Neural crest cell (in vitro differentiated cells): ENCODE results near the gene PWWP2B. TPM values are rescaled to one million over a fixed set of nuclear protein-coding genes. Genes with fewer than 3 reads are reported as not detected.

Experiments used
- DNase-seq: peaks from one replicate; pipeline ENCODE4 v3.0.0; 2021; ENCODE audit warnings: low read depth, mixed read lengths, low spot score
- H3K27ac Mint-ChIP-seq: one replicate; pipeline ENCODE4 v1.8.0; 2021; ENCODE audit warnings: mild to moderate bottlenecking, mixed read lengths; ENCODE audit not compliant: unreplicated experiment
- H3K27me3 Mint-ChIP-seq: 2 replicates; pipeline ENCODE4 v1.8.0; 2021; ENCODE audit warnings: low read depth, mild to moderate bottlenecking, mixed read lengths
- H3K36me3 Mint-ChIP-seq: 2 replicates; pipeline ENCODE4 v1.8.0; 2021; ENCODE audit warnings: low read depth, mild to moderate bottlenecking, mixed read lengths
- H3K4me1 Mint-ChIP-seq: 2 replicates; pipeline ENCODE4 v1.8.0; 2021; ENCODE audit warnings: mixed read lengths
- H3K4me3 Mint-ChIP-seq: one replicate; pipeline ENCODE4 v1.8.0; 2021; ENCODE audit warnings: mild to moderate bottlenecking, mixed read lengths
- H3K9me3 Mint-ChIP-seq: 2 replicates; pipeline ENCODE4 v1.8.0; 2021; ENCODE audit warnings: mixed read lengths
- total RNA-seq: library from RNA; stranded (reverse); gene quantifications from 2 replicates; pipeline ENCODE4 v1.2.1, GENCODE V29; 2021
- TF ChIP-seq, protein P1 (sequence below): fragments of 200-600 bp; sonication (generic); conservative IDR thresholded peaks from 2 replicates; pipeline ENCODE4 v1.5.0; 2021; ENCODE audit warnings: antibody characterized with exemption, mild to moderate bottlenecking

The PWWP2B gene
- total RNA-seq, 1 donor from 2014 or later = 14.2 TPM

DNA sequence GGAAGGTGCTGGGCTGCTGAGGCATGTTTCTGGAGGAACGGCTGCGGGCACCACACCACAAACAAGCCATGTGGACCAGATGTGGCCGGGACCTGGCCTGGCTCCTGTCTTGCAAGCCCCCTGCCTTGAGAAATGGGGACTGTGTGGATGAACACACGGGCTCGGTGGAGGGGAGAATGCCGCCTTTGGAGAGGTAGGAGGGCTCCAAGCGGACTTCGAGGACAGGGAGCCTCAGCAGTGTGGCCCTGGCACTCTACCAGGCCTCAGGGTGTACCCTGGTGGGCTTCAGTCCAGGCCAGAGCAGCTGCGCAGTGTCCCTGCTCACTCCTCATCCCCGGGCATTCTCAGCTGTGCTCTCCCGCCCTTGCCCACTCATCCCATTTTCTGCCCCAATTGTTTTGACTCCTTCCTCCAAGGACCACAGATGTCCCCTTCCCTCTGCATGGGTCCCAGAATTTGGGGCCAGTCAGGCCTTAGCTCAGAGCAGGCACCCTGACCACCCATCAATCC lies 31.5 kb downstream of the PWWP2B start:
- TF ChIP-seq, protein P1, sequence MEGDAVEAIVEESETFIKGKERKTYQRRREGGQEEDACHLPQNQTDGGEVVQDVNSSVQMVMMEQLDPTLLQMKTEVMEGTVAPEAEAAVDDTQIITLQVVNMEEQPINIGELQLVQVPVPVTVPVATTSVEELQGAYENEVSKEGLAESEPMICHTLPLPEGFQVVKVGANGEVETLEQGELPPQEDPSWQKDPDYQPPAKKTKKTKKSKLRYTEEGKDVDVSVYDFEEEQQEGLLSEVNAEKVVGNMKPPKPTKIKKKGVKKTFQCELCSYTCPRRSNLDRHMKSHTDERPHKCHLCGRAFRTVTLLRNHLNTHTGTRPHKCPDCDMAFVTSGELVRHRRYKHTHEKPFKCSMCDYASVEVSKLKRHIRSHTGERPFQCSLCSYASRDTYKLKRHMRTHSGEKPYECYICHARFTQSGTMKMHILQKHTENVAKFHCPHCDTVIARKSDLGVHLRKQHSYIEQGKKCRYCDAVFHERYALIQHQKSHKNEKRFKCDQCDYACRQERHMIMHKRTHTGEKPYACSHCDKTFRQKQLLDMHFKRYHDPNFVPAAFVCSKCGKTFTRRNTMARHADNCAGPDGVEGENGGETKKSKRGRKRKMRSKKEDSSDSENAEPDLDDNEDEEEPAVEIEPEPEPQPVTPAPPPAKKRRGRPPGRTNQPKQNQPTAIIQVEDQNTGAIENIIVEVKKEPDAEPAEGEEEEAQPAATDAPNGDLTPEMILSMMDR = no peak
- no peak for DNase-seq
- peaks cover 13% of the 10 kb centered on the region for H3K4me1 Mint-ChIP-seq
- no peak overlapping the region for H3K4me3 Mint-ChIP-seq
- H3K36me3 Mint-ChIP-seq = no peaks in the 10 kb centered on the region
- H3K27ac Mint-ChIP-seq = no peak overlapping the region
- H3K27me3 Mint-ChIP-seq = no peaks in the 10 kb centered on the region
- peaks cover 3% of the 10 kb centered on the region for H3K9me3 Mint-ChIP-seq

DNA sequence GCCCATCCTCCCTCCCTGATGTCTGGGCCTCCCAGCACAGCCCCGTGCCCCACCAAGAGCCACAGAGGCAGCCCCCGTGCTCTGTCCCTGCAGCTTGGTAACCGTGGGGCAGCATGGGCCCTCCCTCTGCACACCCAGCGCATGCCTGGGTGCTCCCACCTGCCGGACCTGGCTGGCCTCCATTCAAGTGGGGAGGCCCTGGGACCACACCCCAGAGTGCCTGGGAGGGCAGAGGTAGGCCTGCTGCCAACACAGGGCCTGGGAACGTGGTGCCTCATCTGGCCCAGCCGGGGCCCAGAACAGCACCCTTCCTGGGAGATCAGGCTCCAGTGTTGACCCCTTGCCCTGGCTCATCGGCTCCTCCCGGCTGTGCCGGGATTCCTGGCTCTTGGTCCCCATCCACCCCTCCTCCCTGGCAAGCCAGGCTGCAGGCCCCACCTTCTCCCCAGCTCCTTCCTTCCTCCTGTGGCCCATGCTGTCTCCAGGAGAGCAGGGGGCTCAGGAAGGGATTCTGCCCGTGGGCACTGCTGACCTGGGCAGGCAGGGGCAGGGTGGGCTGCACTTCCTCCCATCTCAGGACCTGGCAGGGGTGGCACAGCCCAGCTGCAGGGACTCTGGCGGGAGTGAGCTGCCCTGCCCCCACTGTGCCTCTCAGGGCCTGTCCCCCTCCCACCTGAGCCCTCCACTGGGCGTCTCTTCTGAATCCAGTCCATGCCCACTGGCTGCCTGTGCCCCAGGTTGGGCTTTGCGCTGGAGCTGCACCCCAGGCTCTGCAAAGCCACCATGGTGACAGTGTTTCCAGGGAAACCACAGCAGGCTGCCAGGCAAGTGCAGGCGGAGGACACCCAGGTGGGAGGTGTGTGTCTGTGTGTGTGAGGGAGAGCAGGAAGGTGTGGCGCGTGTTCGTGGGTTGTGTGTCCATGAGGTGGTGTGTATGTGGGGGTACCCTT lies 32.6 kb downstream of the PWWP2B start:
- Mint-ChIP-seq H3K4me3 (no peak overlapping the region), H3K36me3 (no peaks in the 10 kb centered on the region), H3K4me1 (peaks cover 10% of the 10 kb centered on the region), H3K9me3 (peaks cover 3% of the 10 kb centered on the region), H3K27ac (peak overlapping the region; percentile 79), H3K27me3 (no peaks in the 10 kb centered on the region)
- TF ChIP-seq, protein P1 = no peak
- DNase-seq = no peak

DNA sequence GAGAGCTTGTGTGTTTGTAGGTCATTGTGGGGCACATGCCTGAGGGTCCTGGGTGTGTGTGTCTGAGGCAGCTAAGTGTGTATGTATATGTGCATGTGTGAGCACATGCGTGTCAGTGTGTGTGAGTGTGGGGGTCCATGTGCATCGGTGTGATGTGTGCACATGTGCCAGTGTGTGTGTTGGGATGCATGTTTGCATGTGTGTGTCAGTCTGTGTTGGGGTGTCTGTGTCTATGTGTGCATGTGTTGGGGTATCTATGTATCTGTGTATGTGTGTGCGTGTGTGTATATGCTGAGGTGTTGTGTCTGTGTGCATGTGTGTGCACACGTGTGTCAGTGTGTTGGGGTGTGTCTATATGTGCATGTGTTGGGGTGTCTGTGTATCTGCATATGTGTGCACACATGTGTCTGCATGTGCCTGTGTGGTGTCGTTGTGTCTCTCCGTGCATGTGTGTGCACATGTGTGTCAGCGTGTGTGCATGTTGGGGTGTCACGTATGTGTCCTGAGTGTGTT lies 33.3 kb downstream of the PWWP2B start:
- Mint-ChIP-seq H3K9me3 (peaks cover 3% of the 10 kb centered on the region), H3K36me3 (no peaks in the 10 kb centered on the region), H3K4me3 (no peak overlapping the region), H3K27ac (peak overlapping the region; percentile 79), H3K4me1 (peaks cover 8% of the 10 kb centered on the region), H3K27me3 (no peaks in the 10 kb centered on the region)
- TF ChIP-seq, protein P1 = no peak
- no peak for DNase-seq

DNA sequence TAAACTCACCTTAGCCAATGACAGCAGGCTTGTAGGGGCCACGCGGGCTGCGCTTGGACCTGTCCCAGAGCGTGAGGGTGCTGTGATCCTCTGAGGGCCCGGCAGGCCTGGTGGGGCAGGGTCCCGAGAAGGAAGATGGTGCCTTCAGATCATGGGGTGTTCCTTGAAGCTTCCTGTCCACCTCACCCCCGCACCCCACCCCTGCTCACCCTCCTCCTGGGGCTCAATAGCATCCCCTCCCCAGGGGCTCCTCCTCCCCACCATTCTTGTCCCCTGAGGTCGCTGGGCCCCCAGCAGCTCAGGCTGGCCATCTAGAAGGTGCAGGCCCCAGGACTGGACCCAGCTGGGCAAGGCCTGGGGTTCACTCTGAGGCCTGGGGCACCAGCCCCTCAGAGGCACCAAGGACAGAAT lies 33.9 kb downstream of the PWWP2B start:
- no peaks in the 10 kb centered on the region for H3K27me3 Mint-ChIP-seq
- peaks cover 3% of the 10 kb centered on the region for H3K9me3 Mint-ChIP-seq
- H3K4me3 Mint-ChIP-seq = no peak overlapping the region
- peaks cover 8% of the 10 kb centered on the region for H3K4me1 Mint-ChIP-seq
- H3K27ac Mint-ChIP-seq = no peak overlapping the region
- H3K36me3 Mint-ChIP-seq = no peaks in the 10 kb centered on the region
- no peak for DNase-seq
- TF ChIP-seq, protein P1 = no peak

DNA sequence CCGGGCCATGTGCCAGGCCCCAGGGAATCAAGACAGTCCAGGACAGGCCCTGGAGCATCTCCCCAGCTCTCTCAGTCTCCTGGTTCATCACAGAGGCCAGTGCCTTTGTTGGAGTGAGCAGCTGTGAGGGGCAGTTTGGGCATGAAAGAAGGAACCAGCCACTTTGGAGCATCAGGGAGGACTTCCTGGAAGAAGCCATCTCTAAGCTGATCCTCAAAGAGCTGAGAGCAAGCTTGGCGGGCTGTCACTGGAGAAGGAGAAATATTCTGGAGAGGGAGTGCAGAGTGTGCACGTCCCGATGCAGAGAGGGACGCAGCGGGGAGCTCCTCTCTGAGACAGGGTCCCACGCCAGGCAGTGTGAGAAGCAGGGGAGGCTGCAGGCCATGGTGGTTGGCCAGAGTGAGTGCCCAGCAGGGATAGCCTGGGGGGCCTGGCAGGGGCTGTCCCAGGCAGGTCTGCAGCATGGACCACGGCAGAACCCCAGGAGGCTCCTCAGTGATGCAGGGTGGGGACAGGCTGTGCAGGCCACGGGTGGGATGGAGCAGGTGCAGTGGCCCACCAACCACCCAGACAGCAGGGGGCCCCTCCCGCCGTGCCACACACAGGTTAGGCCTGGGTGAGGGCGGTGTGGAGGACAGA lies 34.7 kb downstream of the PWWP2B start:
- Mint-ChIP-seq H3K27me3 (no peaks in the 10 kb centered on the region), H3K4me1 (peaks cover 8% of the 10 kb centered on the region), H3K27ac (no peak overlapping the region), H3K36me3 (no peaks in the 10 kb centered on the region), H3K9me3 (peaks cover 3% of the 10 kb centered on the region), H3K4me3 (no peak overlapping the region)
- TF ChIP-seq, protein P1 = no peak
- no peak for DNase-seq
